T-helper 1 cell treated with Interleukin-12 subunit alpha and Interleukin-12 subunit beta and Interleukin-4 antibody, amounts not matched to agents 30 ng/mL and 1 ng/mL, for 36 hours (primary cell): ENCODE results near the gene G2E3. TPM values are rescaled to one million over a fixed set of nuclear protein-coding genes. Genes with fewer than 3 reads are reported as not detected.

Experiments used
- intact Hi-C: fragments of 100-400 bp; cut with micrococcal nuclease; formaldehyde crosslinking; loops from one replicate; pipeline ENCODE4 v1.15.1; 2024
- total RNA-seq: library from RNA; stranded (reverse); gene quantifications from 2 replicates; pipeline ENCODE4 v1.2.3, GENCODE V29; 2022

Gene G2E3
- total RNA-seq, 1 donor from 2014 or later: 34.3 TPM

- intact Hi-C loops: loop anchor here (1.0 kb wide), 1 partner anchor 70 kb away; no protein-coding TSS in a partner anchor
Measured at GRCh38 chr14:30645600-30645999, 86.6 kb downstream of the G2E3 start.

DNA sequence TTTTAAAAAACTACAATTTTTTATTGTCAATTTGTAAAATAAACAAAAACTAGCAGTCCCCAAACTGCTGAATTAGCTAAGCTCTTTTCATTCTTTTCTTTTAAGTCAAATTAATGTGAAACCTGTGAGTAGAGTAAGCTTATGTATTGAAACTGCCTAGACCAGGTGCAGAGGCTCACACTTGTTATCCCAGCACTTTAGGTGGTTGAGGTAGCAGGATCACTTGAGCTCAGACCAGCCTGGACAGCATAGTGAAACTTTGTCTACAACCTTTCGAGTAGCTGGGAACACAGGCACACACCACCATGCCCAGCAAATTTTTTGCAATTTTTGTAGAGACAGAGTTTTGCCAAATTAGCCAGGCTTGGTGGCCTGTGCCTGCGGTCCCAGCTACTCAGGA lies 89.5 kb downstream of the G2E3 start:
- intact Hi-C loops: no loop called here

GRCh38 chr14:30651937-30652336 lies 93.0 kb downstream of the G2E3 start:
- intact Hi-C loops: no loop called here

DNA sequence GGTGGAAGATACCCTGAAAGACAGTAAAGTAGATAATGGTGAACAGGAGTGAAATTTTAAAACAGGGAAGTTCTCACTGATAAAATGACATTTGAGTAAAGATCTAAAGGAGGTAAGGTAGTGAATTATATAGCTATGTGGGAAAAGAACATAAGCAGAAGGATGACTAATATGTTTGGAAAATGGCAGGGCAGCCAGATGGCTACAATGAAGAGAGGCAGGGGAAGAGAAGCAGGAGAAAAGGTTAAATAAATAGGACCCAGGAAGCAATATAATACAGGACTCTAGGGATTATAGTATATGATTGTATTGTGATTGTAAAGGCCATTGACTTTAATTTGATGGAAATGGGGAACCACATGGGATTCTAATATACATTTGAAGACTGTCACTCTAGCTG lies 96.2 kb downstream of the G2E3 start:
- intact Hi-C loops: loop anchor here (5.0 kb wide), 1 partner anchor 37 kb away; no protein-coding TSS in a partner anchor

- intact Hi-C loops: loop anchor here (1.0 to 5.0 kb wide), 5 partner anchors 33 to 765 kb away; partner anchors contain the start of genes HEATR5A and SCFD1
Measured at GRCh38 chr14:30655658-30656057, 96.7 kb downstream of the G2E3 start.

DNA sequence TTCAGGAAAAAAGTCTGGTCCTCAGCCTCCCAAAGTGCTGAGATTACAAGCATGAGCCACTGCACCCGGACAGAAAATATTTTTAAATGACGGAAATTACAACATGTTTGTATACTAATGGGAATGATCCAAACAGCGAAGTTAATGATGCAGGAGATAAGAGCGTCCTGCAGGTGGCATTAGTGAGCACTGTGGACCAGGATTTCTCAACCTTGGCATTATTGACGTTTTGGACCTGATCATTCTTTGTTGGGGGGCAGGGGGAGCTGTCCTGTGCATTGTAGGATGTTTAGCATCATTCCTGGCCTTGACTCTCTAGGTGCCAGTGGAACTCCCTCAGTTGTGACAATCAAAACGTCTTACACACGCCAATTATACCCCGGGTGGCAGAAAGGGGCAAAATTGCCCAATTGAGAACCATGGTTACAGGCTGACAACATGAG lies 97.3 kb downstream of the G2E3 start:
- intact Hi-C loops: loop anchor here (1.0 to 5.0 kb wide), 5 partner anchors 33 to 764 kb away; partner anchors contain the start of genes HEATR5A and SCFD1

GRCh38 chr14:30657050-30657449 lies 98.1 kb downstream of the G2E3 start:
- intact Hi-C loops: loop anchor here (1.0 to 5.0 kb wide), 3 partner anchors 34 to 249 kb away; partner anchors contain the start of gene SCFD1

GRCh38 chr14:30657606-30658163 lies 98.7 kb downstream of the G2E3 start:
- intact Hi-C loops: loop anchor here (1.0 to 5.0 kb wide), 3 partner anchors 35 to 249 kb away; partner anchors contain the start of gene SCFD1

- intact Hi-C loops: loop anchor here (5.0 kb wide), 1 partner anchor 34 kb away; no protein-coding TSS in a partner anchor
Measured at GRCh38 chr14:30658645-30659044, 99.7 kb downstream of the G2E3 start.

DNA sequence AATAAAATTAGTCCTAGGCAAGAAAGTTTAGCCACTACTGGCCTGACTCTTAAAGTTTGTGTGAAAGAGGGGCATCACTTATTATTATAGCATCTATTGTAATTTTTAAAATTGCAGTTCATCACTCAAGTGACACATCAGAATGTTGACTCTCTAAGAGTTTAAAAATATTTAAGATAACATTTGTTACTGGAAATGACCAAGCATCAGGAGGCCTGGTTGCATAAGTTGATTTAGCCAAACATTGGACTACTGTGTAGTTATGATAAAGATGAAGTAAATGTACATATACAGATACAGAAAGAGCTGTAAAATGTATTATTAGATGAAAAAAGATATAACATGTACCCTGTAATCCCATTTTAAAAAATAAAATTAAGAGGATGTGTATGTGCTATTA lies 110.6 kb downstream of the G2E3 start:
- intact Hi-C loops: no loop called here

Other genes with a start within 250 kb of the G2E3 start
- 71.1 and 80.4 TPM in 2 replicates for gene SCFD1, start 63.2 kb downstream of the G2E3 start, total RNA-seq